Renal cortex interstitium (tissue), 11 donors: ENCODE results near the gene DDX52. TPM values are rescaled to one million over a fixed set of nuclear protein-coding genes. Genes with fewer than 3 reads are reported as not detected.

Source experiments
- DNase-seq, 11 donors: peaks; one replicate each; pipeline ENCODE4 v3.0.0-alpha.2; 2013; ENCODE audit warnings: low read depth in 9 of 11, low spot score in 4 of 11; ENCODE audit errors: extremely low read depth in 1 of 11
- polyA plus RNA-seq, 3 donors: library from polyadenylated mRNA; unstranded; fragments of 120-200 nt; gene quantifications; one replicate each; pipeline ENCODE4 v1.2.1, GENCODE V29; 2013; ENCODE audit not compliant: insufficient read length in 3 of 3

The DDX52 gene
- polyA plus RNA-seq, 3 donors = 38.7 to 47.2 (median 42.0) TPM

DNA sequence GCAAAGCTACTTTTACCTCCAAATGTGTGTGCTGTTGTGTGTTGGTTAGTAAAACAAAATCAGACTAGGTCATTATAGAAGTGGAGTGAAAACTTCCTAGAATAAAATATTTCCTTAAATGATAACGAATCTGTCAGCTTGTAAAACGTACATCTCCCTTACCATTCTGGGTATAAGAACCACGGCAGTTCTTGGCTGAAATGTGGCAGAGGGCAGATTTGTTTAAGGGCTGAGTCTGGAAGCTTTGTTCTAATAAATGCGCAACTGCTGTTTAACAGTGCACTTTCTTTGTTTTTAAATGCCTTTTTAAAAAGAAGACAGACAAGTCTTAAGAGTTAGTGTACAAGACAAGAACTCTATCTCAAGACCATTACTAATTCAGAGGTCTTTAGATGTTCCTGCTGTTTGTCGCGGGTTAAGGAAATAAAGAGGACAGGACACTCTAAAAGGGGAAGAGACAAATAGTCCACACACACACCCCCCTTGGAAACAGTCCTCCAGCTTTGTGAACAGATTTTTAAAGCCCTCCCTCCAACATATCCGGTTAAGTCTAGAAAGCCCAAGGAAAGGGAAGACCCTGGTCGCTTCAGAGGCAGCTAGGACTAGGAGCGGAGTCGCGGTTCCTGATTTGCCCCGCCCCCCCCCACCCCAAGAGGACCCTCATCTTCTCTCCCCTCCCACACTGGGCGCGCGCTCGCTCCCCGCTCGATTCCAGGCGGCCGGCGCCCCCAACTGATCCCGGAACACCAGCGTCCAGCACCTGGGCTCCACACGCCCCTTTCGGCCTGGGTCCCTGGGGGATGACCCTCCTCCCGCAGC lies 34.7 kb downstream of the DDX52 start:
- peak; percentile 29 to 70 (median 47) for DNase-seq

DNA sequence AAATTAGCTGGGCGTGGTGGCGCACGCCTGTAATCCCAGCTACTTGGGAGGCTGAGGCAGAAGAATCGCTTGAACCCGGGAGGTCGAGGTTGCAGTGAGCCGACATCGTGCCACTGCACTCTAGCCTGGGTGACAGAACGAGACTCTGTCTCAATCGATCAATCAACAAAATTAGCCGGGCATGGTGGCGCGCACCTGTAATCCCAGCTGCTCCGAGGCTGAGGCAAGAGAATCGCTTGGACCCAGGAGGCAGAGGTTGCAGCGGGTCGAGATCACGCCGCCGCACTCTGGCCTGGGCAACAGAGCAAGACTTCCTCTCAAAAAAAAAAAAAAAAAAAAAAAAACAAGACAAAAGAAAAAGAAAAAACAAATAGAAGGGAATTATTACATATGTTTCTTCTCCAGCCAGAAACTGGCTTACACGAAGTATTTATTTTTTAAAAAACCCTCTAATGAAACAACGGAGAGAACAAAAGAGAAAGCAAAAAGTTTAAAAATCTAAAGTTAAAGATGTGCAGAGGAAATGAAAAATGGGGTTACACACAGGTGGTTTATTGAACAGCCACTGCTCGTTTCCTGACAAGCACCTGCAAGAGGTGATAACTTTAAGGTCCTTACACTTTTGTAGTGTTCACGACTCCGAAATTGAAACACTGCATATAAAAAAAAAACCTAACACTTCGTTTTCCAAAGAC lies 35.5 kb downstream of the DDX52 start:
- DNase-seq = peak in 3 of 11 donors; percentile 0 to 9 (median 2)

- no peak for DNase-seq
Observed at GRCh38 chr17:37605813-37606505, 37.3 kb downstream of the DDX52 start.

DNA sequence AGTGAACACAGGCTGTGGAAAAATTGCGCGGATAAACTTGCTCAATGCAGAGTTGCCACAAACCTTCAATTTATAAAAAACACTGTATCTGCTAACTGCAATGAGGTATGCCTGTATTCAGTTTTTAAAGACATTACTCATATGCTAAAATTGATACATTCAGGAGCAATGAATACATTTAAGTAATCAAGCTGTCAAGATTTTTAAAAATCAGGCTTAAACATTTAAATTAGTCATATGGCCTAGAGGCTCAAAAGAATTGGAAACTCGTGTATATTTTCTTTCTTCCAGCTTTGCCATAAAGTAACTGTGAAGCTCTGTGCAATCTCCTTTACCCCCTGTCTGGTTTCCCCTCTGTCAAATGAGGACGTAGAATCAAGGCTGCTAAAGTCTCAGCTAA lies 38.2 kb downstream of the DDX52 start:
- DNase-seq = no peak

- no peak for DNase-seq
Observed at GRCh38 chr17:37604556-37604955, 38.7 kb downstream of the DDX52 start.

DNA sequence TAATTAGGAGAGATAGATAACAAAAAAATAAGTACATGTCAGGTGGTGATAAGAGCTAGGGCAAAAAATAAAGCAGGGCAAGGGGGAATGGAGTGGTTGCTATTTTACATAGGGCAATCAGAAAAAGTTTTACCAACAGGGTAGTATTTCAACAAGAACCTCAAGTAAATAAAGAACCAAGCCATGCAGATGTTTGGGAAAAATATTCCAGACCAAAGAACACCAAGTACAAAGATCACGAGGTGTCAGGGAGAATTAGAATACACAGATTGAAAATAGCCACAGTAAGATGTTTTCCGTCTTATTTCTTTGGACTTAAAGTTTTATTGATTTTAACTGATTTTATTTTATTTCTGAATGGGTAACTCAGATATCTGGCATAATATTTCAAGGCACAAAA lies 45.1 kb downstream of the DDX52 start:
- DNase-seq = no peak

- no peak for DNase-seq
Observed at GRCh38 chr17:37592291-37592690, 51.0 kb downstream of the DDX52 start.

DNA sequence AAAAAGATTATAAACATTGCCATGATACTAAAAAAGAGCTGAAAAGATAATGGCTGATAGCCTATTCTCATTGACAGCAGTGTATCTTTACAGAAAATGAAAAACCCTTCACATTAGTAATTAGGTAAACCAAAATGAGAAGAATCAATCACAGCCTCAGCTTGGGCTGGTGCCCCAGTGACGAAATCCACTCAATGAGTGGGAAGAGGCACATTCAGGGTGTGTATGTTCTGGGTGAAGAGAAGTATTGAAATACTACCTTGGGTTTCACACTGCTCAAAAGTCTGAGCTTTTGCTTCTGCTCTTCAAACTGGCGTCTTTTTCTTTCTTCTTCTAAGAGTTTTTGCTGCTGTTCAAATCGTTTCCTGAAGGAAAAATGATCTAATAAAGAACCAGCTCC lies 58.2 kb downstream of the DDX52 start:
- DNase-seq = no peak

DNA sequence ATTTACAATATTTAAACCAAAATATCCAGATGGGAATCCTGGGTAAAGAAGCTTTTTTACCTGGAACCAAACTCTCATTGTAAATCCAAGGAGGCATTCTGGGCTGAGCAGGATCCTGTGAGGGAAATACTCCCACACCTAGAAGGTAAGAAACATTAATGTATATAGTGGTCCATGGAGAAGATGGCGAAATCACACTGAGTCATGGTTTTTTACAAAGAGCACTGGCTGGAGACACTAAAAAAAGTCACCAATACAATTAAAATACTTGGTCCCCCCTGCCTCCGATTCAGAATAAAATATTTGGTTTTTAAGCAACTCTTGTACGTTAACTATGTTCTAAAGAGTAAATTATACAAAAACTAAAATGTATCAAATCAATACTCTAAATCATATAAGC lies 67.0 kb downstream of the DDX52 start:
- no peak for DNase-seq

DNA sequence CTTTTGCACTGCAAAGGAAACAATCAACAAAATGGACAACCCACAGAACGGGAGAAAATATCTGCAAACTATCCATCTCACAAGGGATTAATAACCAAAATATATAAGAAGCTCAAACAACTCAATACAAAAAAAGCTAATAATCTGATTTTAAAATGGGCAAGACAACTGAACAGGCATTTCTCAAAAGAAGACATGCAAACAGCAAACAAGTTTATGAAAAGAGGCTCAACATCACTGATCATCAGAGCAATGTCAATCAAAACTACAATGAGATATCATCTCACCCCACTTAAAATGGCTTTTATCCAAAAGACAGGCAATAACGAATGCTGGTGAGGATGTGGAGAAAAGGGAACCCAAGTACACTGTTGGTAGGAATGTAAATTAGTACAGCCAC lies 68.8 kb downstream of the DDX52 start:
- DNase-seq = no peak

GRCh38 chr17:37571674-37572073 lies 71.6 kb downstream of the DDX52 start:
- DNase-seq = no peak

DNA sequence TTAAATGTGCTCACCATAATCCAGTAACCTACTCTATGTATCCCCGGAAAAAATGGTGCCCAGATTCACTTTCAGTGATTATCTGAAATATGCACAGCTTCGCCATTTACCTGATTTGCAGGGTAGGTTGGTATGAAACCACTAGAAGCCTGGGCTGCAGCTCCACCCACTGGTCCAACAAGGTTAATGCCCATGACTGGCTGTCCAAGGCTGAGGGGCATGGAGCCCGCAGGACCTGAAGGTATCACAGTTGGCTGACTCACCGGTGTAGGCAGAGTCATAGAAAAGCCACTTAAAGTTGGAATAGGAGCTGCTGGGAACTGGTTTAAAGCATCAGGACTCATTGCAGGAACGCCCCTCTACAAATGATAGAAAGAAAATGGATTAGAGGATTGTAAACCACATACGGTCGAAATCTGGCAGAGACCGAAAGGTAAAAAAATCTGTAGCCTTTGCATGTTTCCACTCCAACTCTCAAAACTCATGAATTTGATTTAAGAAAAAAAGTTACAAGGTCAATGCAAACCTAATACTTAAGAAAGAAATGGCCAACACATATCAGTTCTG lies 72.6 kb downstream of the DDX52 start:
- peak in 7 of 11 donors; percentile 5 to 24 (median 12) for DNase-seq

DNA sequence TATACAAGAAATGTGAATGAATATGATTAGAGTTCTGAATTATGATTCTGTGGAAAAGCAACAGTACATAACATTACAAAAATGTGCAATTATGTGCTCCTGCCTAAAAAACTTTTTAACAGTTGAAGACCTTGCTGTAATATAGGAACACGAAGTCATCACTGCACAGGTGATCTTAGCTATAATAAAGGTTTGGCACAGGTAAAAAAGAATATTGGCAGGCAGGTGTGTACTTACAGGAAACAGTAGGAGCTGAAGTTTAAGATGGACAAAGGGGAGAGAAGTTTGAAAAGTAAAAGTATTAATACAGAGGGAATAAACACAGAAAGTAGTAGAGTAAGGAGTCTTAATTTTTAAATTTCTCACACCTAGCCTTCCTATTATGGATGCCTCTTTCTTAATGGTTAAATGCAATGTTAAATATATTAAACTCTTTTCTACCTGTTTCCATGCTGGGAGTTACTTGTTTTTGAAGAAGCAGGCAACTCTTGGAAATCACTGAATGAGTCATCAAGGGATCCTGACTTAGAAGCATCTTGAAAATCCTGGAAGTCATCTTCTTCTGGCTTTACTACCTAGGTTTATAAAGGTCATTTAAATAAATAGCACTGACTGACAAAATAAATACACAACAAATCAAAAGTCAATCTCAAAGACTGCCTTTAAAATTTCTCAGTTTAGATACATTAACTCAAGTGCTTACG lies 74.7 kb downstream of the DDX52 start:
- no peak for DNase-seq

DNA sequence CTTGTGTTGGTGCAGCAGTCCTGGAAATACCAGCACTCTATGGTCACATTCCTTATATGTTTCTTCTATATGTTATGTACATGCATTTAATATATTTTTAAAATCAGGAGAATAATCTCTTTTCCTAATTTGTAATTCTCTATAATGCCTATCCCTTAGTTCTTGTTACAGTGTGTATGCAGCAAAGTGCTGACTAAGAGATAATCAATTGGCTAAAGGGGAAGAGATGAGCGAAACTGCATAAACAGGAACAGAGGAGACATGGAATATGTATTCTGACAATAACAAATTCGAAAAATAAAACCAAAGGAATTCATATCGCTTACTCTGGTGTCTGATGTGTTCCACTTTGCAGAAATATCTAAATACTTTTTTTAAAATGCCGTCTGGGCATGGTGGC lies 75.7 kb downstream of the DDX52 start:
- DNase-seq = no peak

DNA sequence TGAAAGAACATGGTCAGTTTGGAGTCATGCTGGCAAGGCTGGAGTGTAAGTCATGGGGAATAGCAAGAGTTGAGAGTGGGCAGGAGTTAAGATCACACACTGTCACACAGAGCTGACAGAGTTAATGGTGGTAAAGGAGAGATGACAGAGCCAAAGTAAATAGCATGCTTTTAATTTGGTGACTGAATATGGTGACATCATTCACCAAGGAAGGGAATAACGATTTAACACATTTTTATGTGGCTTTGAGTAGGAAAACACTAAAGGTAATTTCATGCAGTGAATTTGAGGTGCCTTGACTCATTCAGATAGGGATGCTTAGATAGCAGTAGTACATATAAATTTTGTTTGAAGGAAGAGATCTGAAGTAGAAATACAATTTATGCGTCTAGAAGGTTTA lies 76.1 kb downstream of the DDX52 start:
- DNase-seq = no peak

DNA sequence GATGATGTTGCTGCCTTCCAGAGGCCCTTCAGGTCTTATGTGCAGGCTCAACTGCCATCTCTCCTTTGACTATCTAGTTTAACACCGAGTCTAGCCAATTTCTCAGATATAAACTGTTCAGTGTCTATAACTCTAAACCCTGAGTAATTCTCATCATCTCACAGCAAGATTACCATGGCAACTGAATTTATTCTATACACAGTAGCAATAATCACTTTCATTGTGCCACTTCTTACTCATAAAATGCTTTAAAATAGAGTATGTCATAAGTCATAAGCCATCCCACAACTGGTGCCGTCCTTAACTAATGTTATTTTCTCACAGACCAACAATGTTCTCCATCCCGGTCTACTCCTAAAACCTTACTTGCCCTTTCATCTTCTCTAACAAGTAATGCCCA lies 79.0 kb downstream of the DDX52 start:
- no peak for DNase-seq

DNA sequence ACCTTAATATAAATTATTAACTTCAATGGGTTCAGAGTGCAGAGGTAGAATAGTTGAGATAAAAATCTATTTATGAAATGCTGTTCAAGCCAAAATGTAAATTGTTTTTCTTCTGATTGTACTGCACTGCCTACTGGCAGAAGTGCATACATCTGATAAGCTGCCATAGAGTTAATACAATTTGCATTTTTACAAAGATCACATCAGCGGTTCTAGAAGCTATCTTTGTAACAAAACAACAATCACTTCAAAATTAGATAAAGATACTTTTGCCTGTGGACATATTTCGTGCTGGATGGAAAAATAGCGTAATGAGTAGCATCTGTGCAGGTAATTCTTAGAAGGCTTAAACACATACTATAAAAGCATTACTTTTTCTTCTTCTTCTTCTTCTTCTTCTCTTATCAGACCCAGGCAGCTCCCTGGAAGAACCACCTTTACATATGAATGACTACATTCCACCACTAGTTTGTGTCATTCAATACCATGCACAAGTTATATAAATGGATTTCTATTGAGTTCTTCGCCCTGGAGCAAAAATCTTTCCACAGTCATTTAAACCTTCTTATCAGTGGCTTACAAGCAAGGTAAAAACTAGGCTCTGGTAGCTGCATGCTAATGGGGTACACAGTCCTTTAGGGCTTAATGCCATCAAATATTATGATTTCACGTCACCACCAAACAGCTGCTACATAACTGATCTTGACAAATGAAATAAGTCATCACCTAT lies 81.1 kb downstream of the DDX52 start:
- no peak for DNase-seq
